Measurements from ENCODE around the gene CUL5.

DNA sequence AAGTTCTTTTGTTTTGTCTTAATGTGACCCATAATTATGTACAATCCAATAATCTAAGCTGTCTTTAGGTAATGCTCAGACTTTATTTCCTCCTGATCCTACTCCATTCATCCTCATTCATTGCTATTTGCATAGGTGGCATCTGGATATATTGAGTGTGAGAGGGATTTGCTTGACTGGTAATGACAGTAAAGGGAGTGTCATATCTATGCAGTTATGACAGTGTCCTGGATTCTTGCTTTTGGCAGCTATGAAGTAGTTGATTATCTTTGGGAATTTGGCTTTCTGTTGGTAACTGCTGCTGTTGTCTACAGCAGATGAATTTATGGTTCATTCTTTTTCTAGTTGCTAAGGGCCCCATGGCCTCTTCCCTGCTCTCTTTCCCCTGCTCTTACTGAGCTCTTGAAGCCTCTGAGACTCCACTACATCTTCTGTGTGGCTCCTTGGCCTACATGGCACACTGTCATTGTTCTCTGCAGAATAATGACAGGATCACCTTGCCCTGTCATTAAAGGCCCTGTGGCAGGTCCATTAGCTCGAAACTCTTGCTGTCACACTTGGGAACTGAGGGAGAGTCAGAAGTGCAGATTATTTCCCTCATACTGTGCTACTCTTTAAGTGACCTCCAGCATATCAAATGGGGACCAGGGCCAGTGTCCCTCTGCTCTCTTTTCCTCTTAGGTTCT is 92.5 kb downstream of the CUL5 start:
- TF ChIP-seq CTCF (IDR thresholded peaks at IDR 0.05) (no peak), POLR2AphosphoS5 (IDR thresholded peaks at IDR 0.05) (no peak), POLR2A (IDR thresholded peaks at IDR 0.05) (no peak)
